GM21529 (cell line): ENCODE data around the gene APP.

Experiments used
- ATAC-seq: cut with Tn5 transposase; IDR thresholded peaks from one replicate; pipeline ENCODE4 v1.9.1; 2021; ENCODE audit not compliant: unreplicated experiment

The APP gene

DNA sequence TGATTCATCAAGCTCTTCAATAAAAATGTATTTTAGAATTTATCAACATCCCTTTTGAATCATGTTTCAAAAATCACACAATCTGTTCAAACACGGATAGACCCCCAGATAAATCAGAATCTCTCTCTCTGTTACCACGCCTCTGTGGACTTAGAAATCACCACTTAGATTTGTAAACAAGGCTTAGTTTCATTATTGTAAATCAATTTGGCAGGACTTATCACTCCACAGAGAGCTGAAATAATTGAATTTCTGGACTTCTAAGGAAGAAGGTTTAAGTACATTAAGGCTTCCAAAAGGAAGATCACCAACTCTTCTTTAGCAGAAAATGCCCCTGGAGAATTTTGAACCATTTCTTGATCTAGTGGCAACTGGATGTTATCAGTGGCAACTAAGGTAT is 100.4 kb downstream of the APP start:
- no peak for ATAC-seq

DNA sequence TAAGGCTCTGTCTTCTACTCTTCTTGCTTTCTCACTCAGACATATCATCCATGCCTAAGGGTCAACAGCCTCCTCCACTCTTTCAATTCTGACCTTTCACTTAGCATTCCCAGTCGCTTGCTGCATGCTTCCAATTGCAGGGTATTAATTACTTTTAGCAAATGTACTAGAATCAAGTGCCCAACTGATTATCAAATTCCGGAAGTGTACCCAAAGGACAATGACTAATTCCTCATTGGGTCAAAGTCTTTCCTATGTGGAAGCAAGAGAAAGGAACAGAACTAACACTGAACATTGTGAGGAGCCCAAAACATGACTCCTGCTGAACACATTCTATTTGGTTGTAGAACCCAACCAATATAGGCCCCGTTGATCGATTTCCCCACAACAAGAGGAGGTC is 101.8 kb downstream of the APP start:
- no peak for ATAC-seq

DNA sequence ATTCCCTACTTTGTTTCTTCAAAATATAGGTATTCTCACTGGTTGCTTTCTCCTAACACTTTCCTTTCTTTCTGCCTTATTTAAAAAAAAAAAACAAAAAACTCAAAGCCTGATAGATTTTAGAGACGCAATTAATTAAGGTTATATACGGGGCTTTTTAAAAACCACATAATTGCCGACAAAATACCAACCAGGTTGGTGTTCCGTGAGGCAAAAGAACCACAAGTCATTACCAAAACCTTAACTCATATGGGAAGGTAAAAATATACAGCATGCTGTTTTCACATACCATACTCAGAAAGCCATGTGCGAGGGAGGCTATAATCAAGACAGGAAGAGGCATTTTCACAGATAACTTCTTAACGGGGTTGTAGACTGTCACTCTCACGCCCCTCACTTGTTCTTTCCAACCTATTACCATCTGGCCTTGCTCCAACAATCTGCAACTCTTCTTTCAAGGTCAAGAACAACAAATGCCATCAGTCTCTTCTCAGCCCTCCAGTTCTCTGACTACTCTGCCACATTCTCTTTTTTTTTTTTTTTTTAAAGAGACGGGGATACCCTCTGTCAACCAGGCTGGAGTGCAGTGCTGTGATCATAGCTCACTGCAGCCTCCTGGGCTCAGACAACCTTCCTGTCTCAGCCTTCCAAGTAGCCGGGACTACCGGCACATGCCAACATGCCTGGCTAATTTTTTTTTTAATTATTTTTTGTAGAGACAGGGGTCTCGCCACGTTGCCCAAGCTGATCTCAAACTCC is 102.6 kb downstream of the APP start:
- ATAC-seq = no peak

DNA sequence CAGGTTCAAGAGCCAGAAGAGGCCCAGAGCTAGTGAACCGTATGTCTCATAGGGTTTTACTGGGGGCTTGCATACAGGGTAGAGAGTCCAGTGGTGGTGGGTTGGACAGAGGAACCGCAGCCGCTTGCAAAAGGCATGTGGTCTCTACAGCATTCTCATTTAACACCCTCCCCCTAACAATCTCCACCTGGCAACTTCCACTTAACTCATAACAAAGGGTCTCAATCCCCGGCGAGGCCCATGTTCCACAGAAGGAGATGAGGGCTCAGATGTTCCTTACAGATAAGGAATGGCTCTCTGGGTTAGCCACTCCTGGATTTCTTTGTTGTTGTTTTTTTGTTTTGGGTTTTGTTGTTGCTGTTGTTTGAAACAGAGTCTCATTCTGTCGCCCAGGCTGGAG is 106.1 kb downstream of the APP start:
- no peak for ATAC-seq

DNA sequence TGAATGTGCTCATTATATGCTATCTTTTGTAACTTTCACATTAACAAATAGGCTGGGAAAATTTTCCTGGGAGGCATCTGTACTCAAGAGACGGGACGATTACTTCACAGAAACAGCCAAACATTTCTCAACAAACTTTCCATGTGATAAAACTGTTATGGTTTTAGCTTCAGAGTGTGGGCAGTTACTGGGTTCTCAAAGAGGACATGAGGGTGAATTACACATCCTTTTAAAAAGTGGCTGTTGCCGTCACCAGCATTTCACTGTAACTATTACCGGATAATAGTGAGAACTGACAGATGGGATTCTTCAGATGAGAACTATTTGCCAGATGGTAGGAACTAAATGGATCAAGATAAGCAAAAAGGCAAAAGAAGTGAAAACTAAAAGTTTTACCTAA is 109.1 kb downstream of the APP start:
- no peak for ATAC-seq

DNA sequence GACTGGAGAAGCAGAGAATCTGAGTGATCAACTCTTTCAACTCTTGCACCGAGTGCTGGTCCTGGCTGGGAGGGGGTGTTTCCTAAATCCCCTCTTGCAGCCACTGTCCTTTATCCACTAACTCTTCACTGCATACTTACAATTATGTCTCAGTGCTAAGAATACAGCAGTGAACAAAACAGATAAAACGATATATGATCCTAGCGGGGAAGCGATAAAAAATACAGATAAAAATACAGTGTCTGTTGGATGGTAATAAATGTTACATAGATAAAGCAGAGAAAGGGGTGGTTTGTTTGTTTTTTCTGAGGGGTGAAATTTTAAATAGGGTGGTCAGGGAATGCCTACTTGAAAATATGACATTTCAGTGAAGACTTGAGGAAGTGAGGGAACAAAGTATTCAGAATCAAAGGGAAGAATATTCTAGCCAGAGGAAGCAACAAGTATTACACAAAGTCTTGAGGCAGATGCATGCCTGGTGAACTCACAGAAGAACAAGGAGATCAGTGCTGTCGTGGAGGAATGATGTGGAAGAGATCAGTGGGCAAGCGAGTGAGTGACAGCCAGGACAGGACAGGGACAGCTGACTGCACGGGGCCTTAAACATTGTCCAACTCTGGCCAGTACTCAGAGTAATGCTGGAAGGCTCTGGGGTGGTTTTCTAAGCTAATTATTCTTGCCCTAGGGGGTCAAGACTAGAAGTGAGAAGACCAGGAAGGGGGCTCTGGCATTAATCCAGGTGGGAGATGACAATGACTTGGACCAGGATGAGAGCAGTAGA is 110.0 kb downstream of the APP start:
- no peak for ATAC-seq

DNA sequence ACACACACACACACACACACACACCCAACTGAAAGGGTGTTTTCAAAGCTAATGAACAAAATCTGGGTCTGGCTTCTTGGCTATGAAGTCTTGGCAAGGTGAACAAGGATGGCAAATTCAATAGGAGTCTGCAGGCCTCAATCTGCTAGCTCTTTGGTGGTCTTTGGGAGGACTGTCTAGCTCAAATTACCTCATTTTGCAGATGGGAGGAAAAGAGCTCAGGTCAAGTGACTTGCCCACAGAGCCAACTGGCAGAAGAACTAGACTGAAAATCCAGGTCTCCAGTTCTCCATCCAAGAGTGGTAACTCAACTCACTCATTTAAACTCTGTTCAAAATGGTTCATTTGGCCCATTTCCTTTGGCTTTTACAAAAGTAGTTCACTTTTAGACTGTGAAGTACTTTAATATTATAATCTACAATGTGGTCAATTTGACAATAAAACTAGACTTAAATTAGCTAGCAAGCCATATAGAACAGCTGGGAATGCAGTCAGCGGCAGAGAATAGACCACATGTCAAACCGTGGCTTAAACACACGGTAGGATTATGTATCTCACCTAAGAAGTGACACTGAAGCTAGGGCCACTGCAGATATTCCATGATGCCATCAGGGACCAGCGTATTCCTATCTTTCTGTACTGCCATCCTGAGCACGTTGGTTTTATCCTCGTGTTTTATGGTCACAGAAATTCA is 112.9 kb downstream of the APP start:
- no peak for ATAC-seq

GRCh38 chr21:26055841-26056264 is 114.7 kb downstream of the APP start:
- ATAC-seq = no peak

DNA sequence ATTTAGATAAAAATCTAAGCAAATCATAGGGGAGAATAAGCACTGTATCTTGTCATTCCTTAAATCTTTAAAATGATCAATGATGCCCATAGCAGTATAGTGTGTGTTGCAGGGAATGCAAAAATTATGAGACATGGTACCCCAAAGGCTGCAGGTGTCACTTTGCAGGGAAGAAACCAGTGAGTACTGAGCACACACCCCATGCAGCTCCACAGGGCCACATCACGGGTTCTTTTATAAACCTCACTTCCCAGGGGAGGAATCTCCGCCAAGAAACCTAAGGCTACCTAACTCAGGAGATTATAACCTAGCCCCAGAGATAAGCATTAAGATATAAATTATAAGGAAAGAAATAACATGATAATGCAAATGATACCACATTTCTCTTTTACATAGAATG is 115.6 kb downstream of the APP start:
- no peak for ATAC-seq

GRCh38 chr21:26052057-26052456 is 118.5 kb downstream of the APP start:
- ATAC-seq = no peak

- ATAC-seq = no peak
Measured at GRCh38 chr21:26050857-26051256, 119.7 kb downstream of the APP start.

DNA sequence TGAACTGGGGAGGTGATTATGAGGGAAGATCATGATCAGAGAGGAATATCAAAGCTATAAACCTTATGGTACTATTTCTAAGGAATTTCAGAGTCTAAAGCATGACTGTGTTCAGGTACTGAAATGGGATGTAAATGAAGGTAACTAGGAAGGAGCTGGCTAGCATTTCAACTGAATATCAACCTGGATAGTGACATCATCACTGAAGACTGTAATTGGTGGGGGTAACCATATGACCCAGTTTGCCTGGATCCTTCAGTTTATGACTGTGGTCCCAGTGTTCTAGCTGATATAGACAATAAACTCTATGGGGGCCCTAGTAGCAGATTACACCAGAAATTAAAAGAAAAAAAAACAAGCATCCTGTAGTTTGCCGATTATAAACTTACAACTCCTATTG is 120.8 kb downstream of the APP start:
- no peak for ATAC-seq

- no peak for ATAC-seq
Measured at GRCh38 chr21:26047279-26047967, 123.1 kb downstream of the APP start.

DNA sequence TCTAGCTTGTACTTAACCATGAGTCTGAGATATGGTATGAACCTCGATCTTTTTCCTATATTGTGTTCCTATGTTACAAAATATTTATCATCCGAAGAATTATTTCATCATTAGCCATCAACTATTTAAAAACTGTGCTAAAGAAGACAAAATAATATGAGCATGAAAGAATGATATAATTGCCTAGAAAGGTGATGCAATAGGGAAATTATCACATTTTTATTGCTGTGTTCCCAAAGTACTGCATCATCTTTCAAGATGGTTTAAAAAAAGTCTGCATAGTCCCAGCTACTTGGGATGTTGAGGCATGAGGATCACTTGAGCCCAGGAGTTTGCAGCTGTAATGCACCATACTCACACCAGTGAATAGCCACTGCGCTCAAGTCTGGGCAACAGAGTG is 126.7 kb downstream of the APP start:
- ATAC-seq = no peak

DNA sequence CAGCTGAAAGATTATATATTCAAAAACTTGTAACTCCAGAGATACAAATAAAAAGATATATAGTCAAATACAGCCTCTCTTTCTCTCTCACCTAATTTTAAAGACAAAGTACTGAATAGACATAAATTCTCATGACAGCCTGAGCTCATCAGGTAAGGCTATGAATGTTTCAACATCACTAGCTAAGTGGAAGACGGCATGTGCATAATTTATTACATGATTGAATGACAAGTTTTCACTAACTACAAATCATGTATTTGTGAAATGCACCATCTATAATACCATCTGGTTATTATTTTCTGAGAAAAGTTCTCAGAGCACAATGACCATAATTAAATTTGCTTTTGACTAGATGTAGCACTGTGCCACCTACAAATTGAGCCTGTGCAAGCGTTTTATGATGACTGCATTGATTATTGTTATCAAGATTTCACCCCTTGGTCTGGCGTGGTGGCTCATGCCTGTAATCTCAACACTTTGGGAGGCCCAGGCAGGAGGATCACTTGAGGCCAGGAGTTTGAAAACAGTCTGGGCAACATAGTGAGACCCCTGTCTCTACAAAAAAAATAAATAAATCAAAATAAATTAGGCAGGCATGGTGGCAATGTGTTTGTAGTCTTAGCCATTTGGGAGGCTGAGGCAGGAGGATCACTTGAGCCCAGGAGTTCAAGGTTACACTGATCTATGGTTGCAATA is 128.2 kb downstream of the APP start:
- no peak for ATAC-seq

GRCh38 chr21:26041431-26042180 is 129.0 kb downstream of the APP start:
- no peak for ATAC-seq

DNA sequence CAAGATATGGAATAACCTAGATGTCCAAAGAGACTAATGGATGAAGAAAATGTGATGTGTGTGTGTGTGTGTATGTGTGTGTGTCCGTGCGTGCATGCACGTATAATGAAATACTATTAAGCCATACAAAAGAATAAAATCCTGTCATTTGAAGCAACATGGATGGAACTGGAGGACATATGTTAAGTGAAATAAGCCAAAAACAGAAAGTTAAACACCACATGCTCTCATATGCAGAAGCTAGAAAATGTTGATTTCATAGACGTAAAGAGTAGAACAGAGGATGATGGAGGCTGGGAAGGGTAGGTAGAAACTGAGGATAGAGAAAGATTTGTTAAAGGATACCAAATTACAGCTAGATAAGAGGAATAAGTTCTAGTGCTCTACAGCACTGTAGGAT is 133.7 kb downstream of the APP start:
- no peak for ATAC-seq

GRCh38 chr21:26032263-26032662 is 138.3 kb downstream of the APP start:
- no peak for ATAC-seq

- ATAC-seq = no peak
Measured at GRCh38 chr21:26028183-26028582, 142.4 kb downstream of the APP start.

- no peak for ATAC-seq
Measured at GRCh38 chr21:26027696-26028095, 142.9 kb downstream of the APP start.
